Measurements from ENCODE around the gene GSN. TPM values are rescaled to one million over a fixed set of nuclear protein-coding genes. Genes with fewer than 3 reads are reported as not detected.

GSN gene
- total and polyA plus RNA-seq, 9 of the 15 experiments (the other 6 are each of a cell fraction or from before 2014, with no cell fraction given): 0.39 to 16.6 (median 8.2) TPM

DNA sequence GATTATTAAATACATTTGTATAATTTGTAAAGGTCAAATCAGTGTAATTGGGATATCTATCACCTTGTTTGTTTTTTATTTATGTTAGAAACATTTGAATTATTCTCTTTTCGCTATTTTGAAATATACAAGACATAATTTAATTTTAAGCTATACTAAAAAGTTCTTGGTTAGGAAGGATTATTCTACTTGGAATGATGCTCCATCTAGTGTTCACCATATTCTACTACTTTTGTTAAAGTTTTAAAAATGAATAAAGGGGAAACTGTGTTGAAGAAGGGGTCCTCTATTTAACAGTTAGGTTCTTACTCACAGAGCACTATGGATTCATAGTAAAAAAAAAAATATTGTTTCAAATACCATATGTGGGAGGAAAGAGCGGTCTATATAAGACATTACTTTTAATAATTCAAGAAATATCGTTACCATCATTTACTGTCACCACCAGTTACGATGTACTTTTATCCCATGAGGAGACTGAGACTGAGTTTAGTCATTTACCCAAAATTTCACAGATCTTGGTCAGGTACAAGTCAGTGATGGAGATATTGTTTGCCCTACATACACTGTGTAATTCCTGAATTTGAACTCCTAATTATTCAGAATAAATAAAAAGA is 108.4 kb downstream of the GSN start:
- H3K4me3 ChIP-seq: no peak overlapping the region
- no peak overlapping the region for H3K27ac ChIP-seq (ENCODE audit: extremely low read depth, low read depth, low read length)
- H2AFZ ChIP-seq (ENCODE audit: low read depth, low read length): no peak overlapping the region
- intact Hi-C loops (cut with micrococcal nuclease): loop anchor here (1.0 kb wide), 1 partner anchor 56 kb away; no protein-coding TSS in a partner anchor
- BruUV-seq (replicated peaks): no TSS peak
- H3K36me3 ChIP-seq (ENCODE audit: control insufficient read depth, insufficient read depth, low read length): peaks cover 26% of the 10 kb centered on the region
- in situ Hi-C loops (cut with MboI): no loop called here
- no peaks in the 10 kb centered on the region for H3K9me1 ChIP-seq (ENCODE audit: control insufficient read depth, insufficient read depth, low read length)
- WGBS (ENCODE audit: insufficient coverage, low coverage, missing lambda C conversion rate): 95% methylated on average over 4 of the region's 4 CpGs
- DNase-seq (ENCODE audit: extremely low read depth in 1 of 4, low spot score in 3 of 4) (no peak), FAIRE-seq (no peak), ATAC-seq (no peak)
- H3K4me1 ChIP-seq (replicated peaks in 1 of 2; ENCODE audit: control insufficient read depth in 2 of 2, insufficient read depth in 2 of 2, low read length in 2 of 2): peaks cover 3 to 24% of the 10 kb centered on the region in 2 experiments; a peak in 4 of 5 replicates
- POLR2A ChIA-PET: no interaction called here
- H3K9ac ChIP-seq (ENCODE audit: insufficient read depth in 1 of 2, low read depth in 2 of 2, low read length in 2 of 2): no peak overlapping the region
- CTCF ChIA-PET (ENCODE audit: low intra/inter-chr PET ratio): interaction anchor here (0.7 to 3.4 kb wide), 4 partner anchors 23 to 163 kb away, joined by 3 to 32 read pairs (median 6); no protein-coding TSS in a partner anchor
- H3K27me3 ChIP-seq (ENCODE audit: control insufficient read depth in 2 of 2, insufficient read depth in 2 of 2, low read length in 2 of 2): no peaks in the 10 kb centered on the region
- no peak overlapping the region for H3K4me2 ChIP-seq (ENCODE audit: insufficient read depth, low read length)
- H3K9me3 ChIP-seq (replicated peaks; ENCODE audit: control insufficient read depth, insufficient read depth, low read depth, low read length): 0 out of 2 replicates have a peak, but pooled peaks cover 3% of the 10 kb centered on the region
- peaks cover 14% of the 10 kb centered on the region for H3K79me2 ChIP-seq (ENCODE audit: control insufficient read depth, insufficient read depth, low read length)
- H4K20me1 ChIP-seq (replicated peaks; ENCODE audit: control insufficient read depth, insufficient read depth, low read length): no peaks in the 10 kb centered on the region
- no peak for TF ChIP-seq ZNF165 (CRISPR knock-in tag; IDR thresholded peaks at IDR 0.05; ENCODE audit: borderline replicate concordance)
- TF ChIP-seq, protein P1, sequence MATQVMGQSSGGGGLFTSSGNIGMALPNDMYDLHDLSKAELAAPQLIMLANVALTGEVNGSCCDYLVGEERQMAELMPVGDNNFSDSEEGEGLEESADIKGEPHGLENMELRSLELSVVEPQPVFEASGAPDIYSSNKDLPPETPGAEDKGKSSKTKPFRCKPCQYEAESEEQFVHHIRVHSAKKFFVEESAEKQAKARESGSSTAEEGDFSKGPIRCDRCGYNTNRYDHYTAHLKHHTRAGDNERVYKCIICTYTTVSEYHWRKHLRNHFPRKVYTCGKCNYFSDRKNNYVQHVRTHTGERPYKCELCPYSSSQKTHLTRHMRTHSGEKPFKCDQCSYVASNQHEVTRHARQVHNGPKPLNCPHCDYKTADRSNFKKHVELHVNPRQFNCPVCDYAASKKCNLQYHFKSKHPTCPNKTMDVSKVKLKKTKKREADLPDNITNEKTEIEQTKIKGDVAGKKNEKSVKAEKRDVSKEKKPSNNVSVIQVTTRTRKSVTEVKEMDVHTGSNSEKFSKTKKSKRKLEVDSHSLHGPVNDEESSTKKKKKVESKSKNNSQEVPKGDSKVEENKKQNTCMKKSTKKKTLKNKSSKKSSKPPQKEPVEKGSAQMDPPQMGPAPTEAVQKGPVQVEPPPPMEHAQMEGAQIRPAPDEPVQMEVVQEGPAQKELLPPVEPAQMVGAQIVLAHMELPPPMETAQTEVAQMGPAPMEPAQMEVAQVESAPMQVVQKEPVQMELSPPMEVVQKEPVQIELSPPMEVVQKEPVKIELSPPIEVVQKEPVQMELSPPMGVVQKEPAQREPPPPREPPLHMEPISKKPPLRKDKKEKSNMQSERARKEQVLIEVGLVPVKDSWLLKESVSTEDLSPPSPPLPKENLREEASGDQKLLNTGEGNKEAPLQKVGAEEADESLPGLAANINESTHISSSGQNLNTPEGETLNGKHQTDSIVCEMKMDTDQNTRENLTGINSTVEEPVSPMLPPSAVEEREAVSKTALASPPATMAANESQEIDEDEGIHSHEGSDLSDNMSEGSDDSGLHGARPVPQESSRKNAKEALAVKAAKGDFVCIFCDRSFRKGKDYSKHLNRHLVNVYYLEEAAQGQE (IDR thresholded peaks at IDR 0.05; ENCODE audit: borderline replicate concordance): peak; percentile 7; the same call in 1 of the 2 replicates
- TF ChIP-seq, protein P1 (CRISPR knock-in tag; IDR thresholded peaks at IDR 0.05; ENCODE audit: low read depth): no peak
- TF ChIP-seq, protein P2, sequence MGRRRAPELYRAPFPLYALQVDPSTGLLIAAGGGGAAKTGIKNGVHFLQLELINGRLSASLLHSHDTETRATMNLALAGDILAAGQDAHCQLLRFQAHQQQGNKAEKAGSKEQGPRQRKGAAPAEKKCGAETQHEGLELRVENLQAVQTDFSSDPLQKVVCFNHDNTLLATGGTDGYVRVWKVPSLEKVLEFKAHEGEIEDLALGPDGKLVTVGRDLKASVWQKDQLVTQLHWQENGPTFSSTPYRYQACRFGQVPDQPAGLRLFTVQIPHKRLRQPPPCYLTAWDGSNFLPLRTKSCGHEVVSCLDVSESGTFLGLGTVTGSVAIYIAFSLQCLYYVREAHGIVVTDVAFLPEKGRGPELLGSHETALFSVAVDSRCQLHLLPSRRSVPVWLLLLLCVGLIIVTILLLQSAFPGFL (CRISPR knock-in tag; IDR thresholded peaks at IDR 0.05): no peak
- no peak for TF ChIP-seq TBL1XR1 (IDR thresholded peaks at IDR 0.05; ENCODE audit: low read length in 2 of 2)
- no peak for TF ChIP-seq HMG20B (CRISPR knock-in tag; IDR thresholded peaks at IDR 0.05)
- no peak for TF ChIP-seq ZNF134 (CRISPR knock-in tag; conservative IDR thresholded peaks at IDR 0.05)
- no peak for TF ChIP-seq ETV6 (IDR thresholded peaks at IDR 0.05; ENCODE audit: borderline replicate concordance in 1 of 2, low read depth in 2 of 2, low read length in 1 of 2)
- no peak for TF ChIP-seq ETV6 (CRISPR knock-in tag; IDR thresholded peaks at IDR 0.05; ENCODE audit: borderline replicate concordance)
- no peak for TF ChIP-seq NR3C1 (CRISPR knock-in tag; IDR thresholded peaks at IDR 0.05)
- TF ChIP-seq RAD51 (IDR thresholded peaks at IDR 0.05; ENCODE audit: borderline replicate concordance, low read depth): no peak
- TF ChIP-seq, protein P3, sequence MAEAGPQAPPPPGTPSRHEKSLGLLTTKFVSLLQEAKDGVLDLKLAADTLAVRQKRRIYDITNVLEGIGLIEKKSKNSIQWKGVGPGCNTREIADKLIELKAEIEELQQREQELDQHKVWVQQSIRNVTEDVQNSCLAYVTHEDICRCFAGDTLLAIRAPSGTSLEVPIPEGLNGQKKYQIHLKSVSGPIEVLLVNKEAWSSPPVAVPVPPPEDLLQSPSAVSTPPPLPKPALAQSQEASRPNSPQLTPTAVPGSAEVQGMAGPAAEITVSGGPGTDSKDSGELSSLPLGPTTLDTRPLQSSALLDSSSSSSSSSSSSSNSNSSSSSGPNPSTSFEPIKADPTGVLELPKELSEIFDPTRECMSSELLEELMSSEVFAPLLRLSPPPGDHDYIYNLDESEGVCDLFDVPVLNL (CRISPR knock-in tag; IDR thresholded peaks at IDR 0.05; ENCODE audit: low read depth): no peak

All from K562 (cell line).